Endothelial cell of umbilical vein (primary cell): ENCODE measurements around the gene SLC25A20. TPM values are rescaled to one million over a fixed set of nuclear protein-coding genes. Genes with fewer than 3 reads are reported as not detected.

ENCODE experiments used
- BruUV-seq: library from RNA; stranded (reverse); fragments of 400-500 nt; replicated peaks from 2 replicates; lab custom pipeline; 2021; lab: Mats Ljungman, UMichigan
- CTCF ChIA-PET: fragments of 300-600, 350-600 bp; sonication (Branson Sonifier 250); formaldehyde crosslinking; loops from one replicate; lab custom pipeline; 2021; ENCODE audit warnings: antibody characterized with exemption, inconsistent platforms; lab: Charles Lee
- POLR2A ChIA-PET: fragments of 300-600, 350-600 bp; sonication (Branson Sonifier 250); formaldehyde crosslinking; loops from one replicate; lab custom pipeline; 2021; ENCODE audit warnings: antibody characterized with exemption, inconsistent platforms; lab: Charles Lee
- DNase-seq: peaks from one replicate; pipeline ENCODE4 v3.0.0-alpha.2; 2011; ENCODE audit warnings: low read depth, low spot score
- FAIRE-seq: peaks from 2 replicates; lab custom pipeline; 2011; peaks lifted over from hg19 to GRCh38; lab: Jason Lieb, UNC
- H2AFZ ChIP-seq: 2 replicates; pipeline ENCODE4 v1.6.0; 2012; ENCODE audit warnings: low read depth, low read length, control low read depth, inconsistent platforms
- H3K27ac ChIP-seq: 2 replicates; pipeline ENCODE4 v1.5.1; 2011; ENCODE audit warnings: low read depth, mild to moderate bottlenecking, control low read depth, low read length, moderate library complexity; ENCODE audit not compliant: insufficient read depth
- H3K27me3 ChIP-seq, 2 experiments: 2 replicates each; pipeline versions ENCODE4 v1.6.0 to v1.6.1; 2011; ENCODE audit warnings: low read length in 2 of 2, mixed read lengths in 1 of 2; ENCODE audit not compliant: control insufficient read depth in 2 of 2, insufficient read depth in 2 of 2
- H3K36me3 ChIP-seq, 2 experiments: 2 replicates in 1 of 2; 3 replicates in 1 of 2; pipeline ENCODE4 v1.5.1; 2011; ENCODE audit warnings: low read length in 2 of 2, mild to moderate bottlenecking in 1 of 2, moderate library complexity in 1 of 2; ENCODE audit not compliant: control insufficient read depth in 2 of 2, insufficient read depth in 2 of 2; ENCODE audit errors: extremely low read depth in 1 of 2
- H3K4me1 ChIP-seq: 3 replicates; pipeline ENCODE4 v1.5.1; 2011; ENCODE audit warnings: mild to moderate bottlenecking, low read length; ENCODE audit not compliant: control insufficient read depth, insufficient read depth; ENCODE audit errors: extremely low read depth
- H3K4me2 ChIP-seq: 2 replicates; pipeline ENCODE4 v1.6.1; 2011; ENCODE audit warnings: low read length, control low read depth, mixed read lengths; ENCODE audit not compliant: insufficient read depth
- H3K4me3 ChIP-seq, 3 experiments: fragments of 200-600 bp in 1 of 3; sonication (generic), shearing (Covaris generic) in 1 of 3; replicated peaks in 1 of 3; 2 replicates each; pipeline ENCODE4 v1.5.1; 2011 to 2016; ENCODE audit warnings: control low read depth in 3 of 3, low read length in 3 of 3, mild to moderate bottlenecking in 2 of 3, inconsistent platforms in 1 of 3, low read depth in 1 of 3, moderate library complexity in 1 of 3; ENCODE audit not compliant: insufficient read depth in 1 of 3
- H3K79me2 ChIP-seq: 2 replicates; pipeline ENCODE4 v1.6.0; 2012; ENCODE audit warnings: low read length, inconsistent platforms; ENCODE audit not compliant: control insufficient read depth, insufficient read depth
- H3K9ac ChIP-seq: replicated peaks from 2 replicates; pipeline ENCODE3; 2011; ENCODE audit warnings: low read length, control low read depth; ENCODE audit not compliant: insufficient read depth; ENCODE audit errors: extremely low read depth
- H3K9me1 ChIP-seq: replicated peaks from 3 replicates; pipeline ENCODE4 v1.6.0; 2011; ENCODE audit warnings: mild to moderate bottlenecking, low read length; ENCODE audit not compliant: control insufficient read depth, insufficient read depth; ENCODE audit errors: extremely low read depth
- H3K9me3 ChIP-seq: replicated peaks from 2 replicates; pipeline ENCODE4 v1.5.1; 2012; ENCODE audit warnings: low read length, inconsistent platforms; ENCODE audit not compliant: control insufficient read depth, insufficient read depth
- H4K20me1 ChIP-seq: replicated peaks from 2 replicates; pipeline ENCODE3; 2011; ENCODE audit warnings: mild to moderate bottlenecking, low read length; ENCODE audit not compliant: control insufficient read depth, insufficient read depth; ENCODE audit errors: extremely low read depth
- EZH2 ChIP-seq: IDR thresholded peaks from 2 replicates; pipeline ENCODE4 v1.6.1; 2012; ENCODE audit warnings: borderline replicate concordance, low read depth, mild to moderate bottlenecking, moderate library complexity, low read length, inconsistent platforms; ENCODE audit not compliant: severe bottlenecking
- FOS ChIP-seq: IDR thresholded peaks from 2 replicates; pipeline ENCODE4 v1.6.1; 2011; ENCODE audit warnings: mild to moderate bottlenecking, low read length, moderate library complexity, borderline replicate concordance; ENCODE audit not compliant: insufficient read depth
- GATA2 ChIP-seq: IDR thresholded peaks from 2 replicates; pipeline ENCODE4 v1.7.0; 2011; ENCODE audit warnings: low read depth, mild to moderate bottlenecking, moderate library complexity, mixed read lengths, low read length; ENCODE audit not compliant: insufficient read length, insufficient read depth
- JUN ChIP-seq: IDR thresholded peaks from 2 replicates; pipeline ENCODE4 v1.6.1; 2011; ENCODE audit warnings: borderline replicate concordance, low read depth; ENCODE audit not compliant: insufficient read length, insufficient read depth
- MYC ChIP-seq: IDR thresholded peaks from one replicate; pipeline ENCODE4 v1.6.1; 2011; ENCODE audit warnings: mild to moderate bottlenecking, low read depth, low read length
- POLR2A ChIP-seq: IDR thresholded peaks from 2 replicates; pipeline ENCODE4 v1.6.1; 2012; ENCODE audit warnings: low read depth, mild to moderate bottlenecking, control low read depth, low read length
- POLR2AphosphoS5 ChIP-seq: IDR thresholded peaks from 2 replicates; pipeline ENCODE4 v1.6.1; 2012; ENCODE audit warnings: low read depth, mild to moderate bottlenecking, control low read depth, low read length, moderate library complexity; ENCODE audit not compliant: insufficient read depth
- dilution Hi-C: fragments of 300-500 bp; cut with MboI; formaldehyde crosslinking; loops from one replicate; pipeline ENCODE4 v1.15.0; 2019; ENCODE audit warnings: low sequenced_read_pairs; ENCODE audit not compliant: extremely low pct_ligation_motif_present
- intact Hi-C: fragments of 100-400 bp; cut with micrococcal nuclease; formaldehyde crosslinking; loops from one replicate; pipeline ENCODE4 v1.10.0; 2022
- polyA plus RNA-seq, 4 experiments: library from polyadenylated mRNA; depleted of rRNA in 3 of 4; stranded (reverse) in 3 of 4; unstranded in 1 of 4; fragments of >200 nt; gene quantifications; 2 replicates each; pipeline versions ENCODE4 v1.2.1 to v1.2.3, GENCODE V29; 2011 to 2012; ENCODE audit warnings: missing spikeins in 1 of 4
- total RNA-seq: library from RNA; stranded (reverse); gene quantifications from 2 replicates; pipeline ENCODE4 v1.2.3, GENCODE V29; 2021
- TF ChIP-seq, protein P1 (sequence below): IDR thresholded peaks from 2 replicates; pipeline ENCODE4 v1.6.1; 2011; ENCODE audit not compliant: insufficient read depth, insufficient read length
- TF ChIP-seq, protein P2 (sequence below), 2 donors: IDR thresholded peaks; 1 replicate in 1 of 2; 2 replicates in 1 of 2; pipeline ENCODE4 v1.5.1; 2011; ENCODE audit warnings: low read length in 2 of 2, mild to moderate bottlenecking in 2 of 2, moderate library complexity in 2 of 2, control low read depth in 1 of 2, inconsistent platforms in 1 of 2, low read depth in 1 of 2; ENCODE audit not compliant: insufficient read depth in 1 of 2; ENCODE audit errors: extremely low read depth in 1 of 2

Gene SLC25A20
- total and polyA plus RNA-seq, 2 donors (not counting 3 experiments of a cell fraction or from before 2014, with no cell fraction given), result 7.9 to 11.0 TPM

- ChIA-PET POLR2A (no interaction called here), CTCF (no interaction called here)
- no peak for DNase-seq
- Histone ChIP-seq H4K20me1 (no peaks in the 10 kb centered on the region), H3K4me3 (no peak overlapping the region), H3K4me1 (peaks cover 2% of the 10 kb centered on the region), H3K9me1 (no peaks in the 10 kb centered on the region), H3K27ac (no peak overlapping the region), H3K4me2 (no peak overlapping the region), H2AFZ (no peak overlapping the region), H3K9ac (no peak overlapping the region), H3K36me3 (no peaks in the 10 kb centered on the region), H3K9me3 (no peaks in the 10 kb centered on the region), H3K27me3 (no peaks in the 10 kb centered on the region), H3K79me2 (no peaks in the 10 kb centered on the region)
- dilution Hi-C loops, result no loop called here
- no TSS peak for BruUV-seq
- intact Hi-C loops, result no loop called here
- TF ChIP-seq MYC (no peak), POLR2AphosphoS5 (no peak)
- no peak for FAIRE-seq
Measured at GRCh38 chr3:48852151-48852550, 46.5 kb downstream of the SLC25A20 start.

DNA sequence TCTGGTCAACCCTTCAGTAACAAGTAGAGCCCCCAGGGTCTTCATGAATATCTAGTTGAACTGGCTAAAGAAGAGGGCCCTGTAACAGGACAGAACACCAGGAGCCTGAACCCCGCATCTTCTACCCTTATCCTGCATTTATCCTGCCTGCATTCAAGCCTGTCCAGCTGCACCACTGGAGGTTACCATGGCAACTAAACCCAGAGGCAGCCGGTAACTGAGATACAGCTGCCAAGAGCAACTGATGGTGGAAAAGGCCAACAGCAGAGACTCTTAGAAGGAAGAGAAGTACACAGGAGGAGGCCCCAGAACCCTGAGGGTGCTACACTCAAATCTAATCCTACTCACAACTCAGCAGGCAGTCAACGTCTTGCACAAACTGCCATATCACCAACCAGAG, 47.3 kb downstream of the SLC25A20 start:
- dilution Hi-C loops (no loop called here), intact Hi-C loops (no loop called here)
- peaks cover 5% of the 10 kb centered on the region for H3K79me2 ChIP-seq
- no peak overlapping the region for H3K4me2 ChIP-seq
- H3K9me1 ChIP-seq, result no peaks in the 10 kb centered on the region
- H4K20me1 ChIP-seq, result no peaks in the 10 kb centered on the region
- peaks cover 7% of the 10 kb centered on the region for H3K4me1 ChIP-seq
- ChIA-PET CTCF (no interaction called here), POLR2A (no interaction called here)
- no peak overlapping the region for H3K27ac ChIP-seq
- H3K9me3 ChIP-seq, result no peaks in the 10 kb centered on the region
- no peaks in the 10 kb centered on the region for H3K27me3 ChIP-seq
- no peak overlapping the region for H2AFZ ChIP-seq
- no peaks in the 10 kb centered on the region for H3K36me3 ChIP-seq
- no peak overlapping the region for H3K4me3 ChIP-seq
- FAIRE-seq (no peak), DNase-seq (no peak)
- H3K9ac ChIP-seq, result no peak overlapping the region
- BruUV-seq, result no TSS peak
- no peak for TF ChIP-seq POLR2AphosphoS5
- no peak for TF ChIP-seq FOS
- no peak for TF ChIP-seq JUN
- TF ChIP-seq, protein P1, sequence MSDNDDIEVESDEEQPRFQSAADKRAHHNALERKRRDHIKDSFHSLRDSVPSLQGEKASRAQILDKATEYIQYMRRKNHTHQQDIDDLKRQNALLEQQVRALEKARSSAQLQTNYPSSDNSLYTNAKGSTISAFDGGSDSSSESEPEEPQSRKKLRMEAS, result no peak
- no peak for TF ChIP-seq MYC
- TF ChIP-seq GATA2, result no peak
- TF ChIP-seq, protein P2, sequence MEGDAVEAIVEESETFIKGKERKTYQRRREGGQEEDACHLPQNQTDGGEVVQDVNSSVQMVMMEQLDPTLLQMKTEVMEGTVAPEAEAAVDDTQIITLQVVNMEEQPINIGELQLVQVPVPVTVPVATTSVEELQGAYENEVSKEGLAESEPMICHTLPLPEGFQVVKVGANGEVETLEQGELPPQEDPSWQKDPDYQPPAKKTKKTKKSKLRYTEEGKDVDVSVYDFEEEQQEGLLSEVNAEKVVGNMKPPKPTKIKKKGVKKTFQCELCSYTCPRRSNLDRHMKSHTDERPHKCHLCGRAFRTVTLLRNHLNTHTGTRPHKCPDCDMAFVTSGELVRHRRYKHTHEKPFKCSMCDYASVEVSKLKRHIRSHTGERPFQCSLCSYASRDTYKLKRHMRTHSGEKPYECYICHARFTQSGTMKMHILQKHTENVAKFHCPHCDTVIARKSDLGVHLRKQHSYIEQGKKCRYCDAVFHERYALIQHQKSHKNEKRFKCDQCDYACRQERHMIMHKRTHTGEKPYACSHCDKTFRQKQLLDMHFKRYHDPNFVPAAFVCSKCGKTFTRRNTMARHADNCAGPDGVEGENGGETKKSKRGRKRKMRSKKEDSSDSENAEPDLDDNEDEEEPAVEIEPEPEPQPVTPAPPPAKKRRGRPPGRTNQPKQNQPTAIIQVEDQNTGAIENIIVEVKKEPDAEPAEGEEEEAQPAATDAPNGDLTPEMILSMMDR (IDR thresholded peaks at IDR 0.05; ENCODE audit: extremely low read depth in 1 of 2, insufficient read depth in 1 of 2, low read depth in 1 of 2, low read length in 2 of 2), result no peak
- no peak for TF ChIP-seq POLR2A
- TF ChIP-seq EZH2, result no peak
